Esophagus (tissue), 2 donors: ENCODE results near the gene B4GALT1. TPM values are rescaled to one million over a fixed set of nuclear protein-coding genes. Genes with fewer than 3 reads are reported as not detected.

Experiments used
- H3K27ac ChIP-seq, 2 donors: one replicate each; pipeline ENCODE4 v1.5.1; 2013; ENCODE audit warnings: low read depth in 2 of 2, mild to moderate bottlenecking in 2 of 2, inconsistent platforms in 1 of 2, low read length in 1 of 2, moderate library complexity in 1 of 2
- H3K27me3 ChIP-seq, 2 donors: one replicate each; pipeline ENCODE4 v1.6.1; 2013; ENCODE audit warnings: low read length in 2 of 2, control low read depth in 1 of 2, mild to moderate bottlenecking in 1 of 2; ENCODE audit not compliant: insufficient read depth in 2 of 2, control insufficient read depth in 1 of 2
- H3K36me3 ChIP-seq, 2 donors: one replicate each; pipeline ENCODE4 v1.6.1; 2013; ENCODE audit warnings: low read length in 1 of 2; ENCODE audit not compliant: control insufficient read depth in 2 of 2, insufficient read depth in 2 of 2
- H3K4me1 ChIP-seq, 2 donors: one replicate each; pipeline ENCODE4 v1.6.1; 2013; ENCODE audit warnings: low read length in 1 of 2; ENCODE audit not compliant: control insufficient read depth in 2 of 2, insufficient read depth in 2 of 2
- H3K4me3 ChIP-seq, 2 donors: one replicate each; pipeline ENCODE4 v1.5.1; 2013; ENCODE audit warnings: low read length in 2 of 2, mild to moderate bottlenecking in 2 of 2, low read depth in 1 of 2, moderate library complexity in 1 of 2
- H3K9me3 ChIP-seq, 2 donors: one replicate each; pipeline ENCODE4 v1.6.1; 2013; ENCODE audit warnings: mild to moderate bottlenecking in 2 of 2, low read depth in 1 of 2, low read length in 1 of 2, moderate library complexity in 1 of 2; ENCODE audit not compliant: control insufficient read depth in 2 of 2, insufficient read depth in 1 of 2
- WGBS, 2 donors: extraction: QIAGEN DNeasy Blood & Tissue Kit; methylation state at CpG; one replicate each; pipeline ENCODE4 v1.1.7; 2013; 5-methylcytosine and 5-hydroxymethylcytosine counted together
- polyA plus RNA-seq, 2 donors: library from polyadenylated mRNA; stranded (reverse); fragments of 200-250 nt; gene quantifications; one replicate each; pipeline ENCODE4 v1.2.3, GENCODE V29; 2013
- donor health status: healthy with polysubstance abuse.
- donor health status: Bipolar disorder and iron deficiency.

The B4GALT1 gene
- polyA plus RNA-seq, 2 donors, result 26.0 to 29.2 TPM

DNA sequence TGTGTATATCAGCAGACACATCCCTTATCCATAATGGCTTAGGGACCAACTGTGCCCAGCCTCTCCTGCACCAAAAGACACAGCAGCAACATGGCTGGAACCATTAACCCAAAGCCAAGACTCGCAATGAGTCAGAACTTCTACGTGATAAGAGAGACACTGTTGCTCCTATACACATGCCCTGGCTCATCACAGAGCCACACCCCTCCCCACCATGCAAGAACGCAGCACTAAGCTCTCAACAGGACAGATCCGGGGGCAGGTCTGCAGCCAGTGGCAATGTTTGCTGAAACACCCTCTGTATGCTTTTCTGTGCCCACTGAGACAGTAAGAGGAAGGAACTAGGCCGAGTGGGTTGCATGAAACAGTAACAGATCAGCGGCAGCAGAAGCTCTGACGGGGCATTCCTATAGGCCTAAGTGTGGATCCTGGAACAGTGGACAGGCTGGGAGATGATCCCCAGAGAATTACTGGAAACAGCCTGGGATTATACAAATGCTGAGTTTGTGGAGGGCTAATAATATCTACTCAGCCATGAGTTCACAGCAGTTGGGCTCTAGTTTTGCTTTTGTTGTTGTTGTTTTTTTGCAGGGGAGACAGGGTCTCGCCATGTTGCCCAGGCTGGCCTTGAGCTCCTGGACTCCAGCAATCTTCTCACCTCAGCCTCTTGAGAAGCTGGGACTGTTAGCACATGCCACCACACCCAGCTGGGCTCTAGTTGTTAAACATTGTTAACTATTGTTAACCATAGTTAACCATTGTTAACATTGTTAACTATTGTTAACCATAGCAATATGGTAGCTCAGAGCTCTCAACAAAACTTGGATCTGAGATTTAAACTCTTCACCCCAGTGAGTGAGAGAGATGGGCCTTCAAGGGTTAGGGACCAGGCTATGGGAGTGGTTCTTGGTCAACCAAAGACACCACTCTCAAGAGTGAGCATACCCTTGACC is 41.0 kb downstream of the B4GALT1 start:
- no peak overlapping the region for H3K4me3 ChIP-seq
- H3K9me3 ChIP-seq, result no peaks in the 10 kb centered on the region
- peaks cover 7 to 33% of the 10 kb centered on the region in 2 donors for H3K36me3 ChIP-seq
- H3K27ac ChIP-seq, result no peak overlapping the region
- no peaks in the 10 kb centered on the region for H3K27me3 ChIP-seq
- 61 to 70% methylated on average over 8 of the region's 8 CpGs for WGBS, 2 donors
- peaks cover 12 to 25% of the 10 kb centered on the region in 2 donors for H3K4me1 ChIP-seq

DNA sequence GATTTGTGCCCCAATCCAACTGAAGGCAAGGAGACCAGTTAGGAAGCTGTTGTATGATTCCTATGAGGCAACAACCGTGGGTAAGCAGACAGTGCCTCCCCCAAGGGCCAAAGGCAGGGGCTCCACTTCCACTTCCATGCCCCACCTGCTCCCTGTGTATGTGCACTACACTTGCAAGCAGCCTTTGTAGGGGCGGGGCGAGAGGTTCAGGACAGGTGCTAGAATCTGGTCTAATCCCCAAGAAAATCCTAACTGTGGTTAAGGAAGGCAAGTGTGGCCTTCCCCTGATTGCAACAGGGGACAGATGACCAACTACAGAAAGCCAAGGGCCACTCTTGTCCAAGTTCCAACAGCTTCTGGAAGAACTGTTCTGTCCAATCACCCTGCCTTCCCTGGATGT is 41.7 kb downstream of the B4GALT1 start:
- Histone ChIP-seq H3K36me3 (peaks cover 7 to 28% of the 10 kb centered on the region in 2 donors), H3K4me3 (no peak overlapping the region), H3K27ac (no peak overlapping the region), H3K9me3 (no peaks in the 10 kb centered on the region), H3K27me3 (no peaks in the 10 kb centered on the region), H3K4me1 (peaks cover 9 to 21% of the 10 kb centered on the region in 2 donors)
- 92 to 95% methylated on average over 3 of the region's 3 CpGs for WGBS, 2 donors

DNA sequence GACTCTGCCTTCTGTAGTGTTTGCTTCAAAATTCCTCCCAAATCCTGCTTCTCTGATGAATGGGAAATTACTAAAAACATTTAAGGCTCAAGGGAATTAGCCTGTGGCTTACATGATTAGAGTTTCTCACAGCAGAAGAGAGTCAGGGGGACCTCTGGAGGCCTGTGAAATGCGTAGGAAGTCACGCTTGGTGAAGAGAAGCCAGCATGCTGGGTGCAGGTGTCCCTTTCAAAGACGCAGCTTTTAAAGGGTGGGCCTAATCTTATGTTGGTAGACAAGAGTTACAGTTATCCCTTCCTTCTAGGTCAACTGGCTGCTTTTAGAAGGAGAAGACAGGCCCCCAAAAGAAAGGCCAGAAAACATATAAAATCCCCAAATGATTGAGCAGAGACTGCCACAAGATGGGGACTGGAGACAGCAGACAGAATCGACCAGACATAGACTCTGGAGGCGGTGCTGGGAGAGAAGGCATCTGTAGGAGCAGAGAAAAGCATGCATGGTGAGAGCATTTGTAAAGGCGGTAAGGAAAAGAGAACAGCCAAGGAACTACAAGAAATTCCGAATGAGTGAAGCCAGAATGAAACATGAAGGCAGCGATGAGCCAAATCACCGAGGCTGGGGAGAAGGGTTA is 42.3 kb downstream of the B4GALT1 start:
- 80% methylated on average over 9 of the region's 9 CpGs for WGBS, 2 donors
- no peak overlapping the region for H3K4me3 ChIP-seq
- no peak overlapping the region for H3K27ac ChIP-seq
- peaks cover 9 to 19% of the 10 kb centered on the region in 2 donors for H3K4me1 ChIP-seq
- H3K27me3 ChIP-seq, result no peaks in the 10 kb centered on the region
- H3K9me3 ChIP-seq, result no peaks in the 10 kb centered on the region
- H3K36me3 ChIP-seq, result peaks cover 7 to 28% of the 10 kb centered on the region in 2 donors

DNA sequence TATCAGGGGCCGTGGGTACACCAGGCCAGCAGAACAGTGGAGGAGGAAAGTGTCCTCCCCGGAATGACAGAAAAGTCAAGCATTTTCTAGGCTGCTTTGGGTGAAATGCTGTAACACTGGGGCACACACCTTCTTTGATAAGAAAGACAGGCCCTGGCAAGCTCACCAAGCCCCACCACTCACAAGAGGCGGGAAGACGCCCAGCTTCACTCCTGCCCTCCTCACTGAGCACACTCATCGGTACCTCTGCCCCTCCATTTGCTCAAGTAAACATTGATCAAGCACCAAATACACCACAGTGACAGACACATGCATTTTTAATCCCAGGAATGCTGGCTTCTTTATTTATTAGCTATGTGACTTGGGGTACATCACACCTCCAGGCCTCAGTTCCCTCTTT is 43.1 kb downstream of the B4GALT1 start:
- H3K36me3 ChIP-seq, result peaks cover 7 to 30% of the 10 kb centered on the region in 2 donors
- no peak overlapping the region for H3K27ac ChIP-seq
- H3K9me3 ChIP-seq, result no peaks in the 10 kb centered on the region
- WGBS, 2 donors, result 90 to 95% methylated on average over 5 of the region's 5 CpGs
- H3K4me3 ChIP-seq, result no peak overlapping the region
- no peaks in the 10 kb centered on the region for H3K27me3 ChIP-seq
- H3K4me1 ChIP-seq, result peaks cover 6 to 14% of the 10 kb centered on the region in 2 donors

DNA sequence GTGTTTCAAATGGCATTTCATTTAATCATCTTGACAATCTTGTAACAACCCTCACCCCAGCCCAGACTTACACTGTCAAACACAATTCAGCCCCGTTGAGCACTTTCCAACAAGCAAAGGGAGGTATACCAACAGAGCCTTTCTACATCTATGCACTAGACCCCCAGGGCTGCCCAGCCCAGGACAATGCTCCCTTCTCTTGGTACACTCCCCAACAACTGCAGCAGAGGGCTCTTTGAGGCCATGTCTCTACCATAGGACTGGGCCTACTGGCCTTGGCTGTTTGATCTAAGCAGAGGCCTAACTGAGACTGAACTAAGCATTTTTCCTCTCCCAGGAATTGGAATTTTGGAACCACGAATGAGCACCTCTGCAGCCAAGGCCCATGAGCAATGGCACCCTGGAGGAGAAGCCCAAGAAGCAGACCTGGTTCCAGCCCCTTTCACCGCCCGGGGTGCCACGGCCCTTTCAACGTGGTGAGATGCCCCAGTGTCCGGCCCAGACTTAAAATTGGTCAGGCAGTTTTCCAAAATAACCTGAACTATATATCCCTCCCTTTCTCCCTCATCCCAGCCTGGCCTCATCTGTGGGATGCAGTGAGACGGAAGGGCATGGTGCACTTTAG is 43.6 kb downstream of the B4GALT1 start:
- no peak overlapping the region for H3K27ac ChIP-seq
- no peak overlapping the region for H3K4me3 ChIP-seq
- peaks cover 6 to 14% of the 10 kb centered on the region in 2 donors for H3K4me1 ChIP-seq
- WGBS, 2 donors, result 96 to 98% methylated on average over 8 of the region's 8 CpGs
- peaks cover 7 to 26% of the 10 kb centered on the region in 2 donors for H3K36me3 ChIP-seq
- H3K9me3 ChIP-seq, result no peaks in the 10 kb centered on the region
- H3K27me3 ChIP-seq, result no peaks in the 10 kb centered on the region

DNA sequence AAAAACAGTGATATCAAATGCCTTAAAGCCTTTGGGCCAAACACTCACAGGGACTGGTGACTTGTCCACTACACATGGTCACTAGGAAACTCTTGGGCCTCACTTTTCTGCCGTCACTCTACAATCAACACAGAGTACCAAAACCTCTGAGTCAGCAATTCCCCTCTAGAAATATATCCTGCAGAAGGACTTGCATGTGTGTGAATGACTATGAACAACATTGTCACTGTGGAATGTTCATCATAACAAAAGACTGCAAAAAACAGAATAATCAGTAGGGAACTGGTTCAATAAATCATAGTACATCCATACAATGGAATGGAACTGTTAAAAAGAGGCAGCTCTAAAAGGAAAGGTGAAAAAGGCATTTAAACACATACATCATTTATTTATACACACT is 46.5 kb downstream of the B4GALT1 start:
- Histone ChIP-seq H3K27me3 (no peaks in the 10 kb centered on the region), H3K4me3 (no peak overlapping the region), H3K36me3 (peaks cover 7 to 21% of the 10 kb centered on the region in 2 donors), H3K4me1 (peaks cover 2 to 7% of the 10 kb centered on the region in 2 donors), H3K9me3 (no peaks in the 10 kb centered on the region), H3K27ac (no peak overlapping the region)
- WGBS, 2 donors, result 81 to 89% methylated on average over 1 of the region's 1 CpG

DNA sequence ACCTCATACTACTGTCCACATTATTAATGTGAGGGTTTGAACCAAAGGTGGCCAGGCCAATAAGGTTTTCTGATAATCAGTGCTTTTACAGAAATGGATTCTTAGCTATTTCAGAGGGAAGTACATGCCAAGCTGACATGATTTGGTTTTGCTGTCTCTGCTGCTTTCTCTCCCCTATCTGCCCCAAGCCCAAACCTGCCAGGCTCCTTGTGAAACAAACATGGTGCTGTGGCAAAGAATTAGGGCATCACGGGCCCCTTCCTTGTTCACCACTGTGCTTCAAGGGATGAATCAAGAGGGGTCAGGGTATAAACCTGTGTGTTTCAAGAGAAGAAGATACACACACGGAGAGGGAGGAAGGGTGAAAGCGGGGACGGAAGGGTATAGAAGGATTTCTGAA is 49.3 kb downstream of the B4GALT1 start:
- no peaks in the 10 kb centered on the region for H3K9me3 ChIP-seq
- peaks cover 0 to 4% of the 10 kb centered on the region in 2 donors for H3K4me1 ChIP-seq
- no peaks in the 10 kb centered on the region for H3K27me3 ChIP-seq
- H3K4me3 ChIP-seq, result no peak overlapping the region
- 86 to 90% methylated on average over 4 of the region's 4 CpGs for WGBS, 2 donors
- H3K36me3 ChIP-seq, result peaks cover 7 to 27% of the 10 kb centered on the region in 2 donors
- H3K27ac ChIP-seq, result no peak overlapping the region

DNA sequence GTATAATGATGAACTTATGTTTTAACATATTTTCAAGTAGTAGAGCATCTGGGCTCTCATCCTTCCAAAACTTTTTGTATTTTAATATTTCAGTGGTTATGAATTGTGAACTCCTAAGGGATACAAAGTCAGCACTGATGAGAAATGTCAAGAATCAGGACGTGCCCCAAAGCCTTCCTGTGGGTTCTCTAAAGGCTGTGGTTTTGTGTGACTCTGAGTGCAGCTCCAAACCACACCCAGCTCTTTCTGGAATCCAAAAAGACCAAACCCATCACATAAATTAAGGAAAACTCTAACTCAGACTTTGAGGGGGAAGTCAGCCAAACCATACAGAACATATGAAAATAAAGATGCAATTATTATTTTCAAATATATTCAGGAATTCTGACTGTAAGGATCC is 49.8 kb downstream of the B4GALT1 start:
- Histone ChIP-seq H3K9me3 (no peaks in the 10 kb centered on the region), H3K4me1 (peaks cover 0 to 4% of the 10 kb centered on the region in 2 donors), H3K27me3 (no peaks in the 10 kb centered on the region), H3K36me3 (peaks cover 7 to 28% of the 10 kb centered on the region in 2 donors), H3K4me3 (no peak overlapping the region), H3K27ac (no peak overlapping the region)
- 19 to 31% methylated on average over 1 of the region's 1 CpG for WGBS, 2 donors

DNA sequence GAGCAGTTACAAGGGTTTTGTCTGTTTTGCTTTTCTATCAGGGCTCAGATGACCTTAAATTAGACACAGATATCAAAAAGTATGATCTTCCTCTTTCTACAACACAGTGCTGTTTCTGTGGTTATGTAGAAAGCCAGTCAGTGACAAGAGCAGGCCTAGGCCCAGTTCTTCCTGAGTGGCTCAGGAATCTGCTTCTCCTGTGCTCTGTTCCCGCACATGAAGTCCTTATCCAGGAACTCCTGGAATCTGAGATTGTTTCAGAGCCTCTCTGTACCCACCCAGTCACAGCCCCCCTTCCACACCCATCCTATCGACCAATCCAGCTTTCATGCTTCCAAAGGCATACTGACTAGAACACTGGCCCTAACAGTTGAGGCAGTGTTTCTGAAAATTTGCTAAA is 50.3 kb downstream of the B4GALT1 start:
- peaks cover 0 to 4% of the 10 kb centered on the region in 2 donors for H3K4me1 ChIP-seq
- 76 to 94% methylated on average over 2 of the region's 2 CpGs for WGBS, 2 donors
- no peaks in the 10 kb centered on the region for H3K27me3 ChIP-seq
- H3K36me3 ChIP-seq, result peaks cover 10 to 32% of the 10 kb centered on the region in 2 donors
- no peak overlapping the region for H3K4me3 ChIP-seq
- H3K27ac ChIP-seq, result no peak overlapping the region
- H3K9me3 ChIP-seq, result no peaks in the 10 kb centered on the region
